DOHH2 (cell line): ENCODE data around the gene SHC3.

Experiments
- H3F3A ChIP-seq: fragments of 200-600 bp; sonication (generic), shearing (Covaris generic); 2 replicates; pipeline ENCODE4 v1.6.0; 2016; ENCODE audit warnings: antibody characterized with exemption, mild to moderate bottlenecking; ENCODE audit not compliant: control insufficient read depth, insufficient read depth
- H3K27ac ChIP-seq: fragments of 200-600 bp; sonication (generic); 2 replicates; pipeline ENCODE4 v1.5.1; 2014; ENCODE audit warnings: low read depth, mild to moderate bottlenecking, low read length, moderate library complexity
- H3K27me3 ChIP-seq: fragments of 200-600 bp; sonication (generic); 2 replicates; pipeline ENCODE4 v1.6.1; 2014; ENCODE audit warnings: mild to moderate bottlenecking, low read length, mixed read lengths; ENCODE audit not compliant: control insufficient read depth
- H3K36me3 ChIP-seq: fragments of 200-600 bp; sonication (generic); 2 replicates; pipeline ENCODE4 v1.6.1; 2014; ENCODE audit warnings: mild to moderate bottlenecking, low read length, moderate library complexity, mixed read lengths; ENCODE audit not compliant: control insufficient read depth
- H3K4me1 ChIP-seq: fragments of 200-600 bp; sonication (generic); 2 replicates; pipeline ENCODE4 v1.6.1; 2014; ENCODE audit warnings: mild to moderate bottlenecking, low read length, mixed read lengths; ENCODE audit not compliant: control insufficient read depth
- H3K4me2 ChIP-seq: fragments of 200-600 bp; sonication (generic); 2 replicates; pipeline ENCODE4 v1.6.0; 2014; ENCODE audit warnings: mild to moderate bottlenecking, low read length, moderate library complexity
- H3K4me3 ChIP-seq: fragments of 200-600 bp; sonication (generic); 2 replicates; pipeline ENCODE4 v1.5.1; 2014; ENCODE audit warnings: mild to moderate bottlenecking, low read length, mixed read lengths
- H3K79me2 ChIP-seq: fragments of 200-600 bp; sonication (generic); 2 replicates; pipeline ENCODE4 v1.6.1; 2014; ENCODE audit warnings: mild to moderate bottlenecking, low read length, mixed read lengths; ENCODE audit not compliant: control insufficient read depth
- H3K9me2 ChIP-seq: fragments of 200-600 bp; sonication (generic); replicated peaks from 2 replicates; pipeline ENCODE4 v1.6.1; 2014; ENCODE audit warnings: mild to moderate bottlenecking, low read length, mixed read lengths; ENCODE audit not compliant: control insufficient read depth
- H3K9me3 ChIP-seq: fragments of 200-600 bp; sonication (generic); 2 replicates; pipeline ENCODE4 v1.6.1; 2014; ENCODE audit warnings: antibody characterized with exemption, low read length, mixed read lengths; ENCODE audit not compliant: control insufficient read depth, insufficient read depth
- H4K20me1 ChIP-seq: fragments of 200-600 bp; sonication (generic); 2 replicates; pipeline ENCODE4 v1.6.0; 2014; ENCODE audit warnings: low read depth, mild to moderate bottlenecking, antibody characterized with exemption, low read length, moderate library complexity; ENCODE audit not compliant: control insufficient read depth, insufficient read depth
- EZH2phosphoT487 ChIP-seq: fragments of 200-600 bp; sonication (generic); IDR thresholded peaks from 2 replicates; pipeline ENCODE4 v1.6.1; 2017; ENCODE audit warnings: borderline replicate concordance, mild to moderate bottlenecking, antibody characterized with exemption, low read length, moderate library complexity, mixed read lengths
- TF ChIP-seq, protein P1 (sequence below): fragments of 200-600 bp; sonication (generic); IDR thresholded peaks from one replicate; pipeline ENCODE4 v1.5.1; 2014; ENCODE audit warnings: antibody characterized with exemption, mild to moderate bottlenecking, low read depth, low read length; ENCODE audit not compliant: poor library complexity, severe bottlenecking

The SHC3 gene

DNA sequence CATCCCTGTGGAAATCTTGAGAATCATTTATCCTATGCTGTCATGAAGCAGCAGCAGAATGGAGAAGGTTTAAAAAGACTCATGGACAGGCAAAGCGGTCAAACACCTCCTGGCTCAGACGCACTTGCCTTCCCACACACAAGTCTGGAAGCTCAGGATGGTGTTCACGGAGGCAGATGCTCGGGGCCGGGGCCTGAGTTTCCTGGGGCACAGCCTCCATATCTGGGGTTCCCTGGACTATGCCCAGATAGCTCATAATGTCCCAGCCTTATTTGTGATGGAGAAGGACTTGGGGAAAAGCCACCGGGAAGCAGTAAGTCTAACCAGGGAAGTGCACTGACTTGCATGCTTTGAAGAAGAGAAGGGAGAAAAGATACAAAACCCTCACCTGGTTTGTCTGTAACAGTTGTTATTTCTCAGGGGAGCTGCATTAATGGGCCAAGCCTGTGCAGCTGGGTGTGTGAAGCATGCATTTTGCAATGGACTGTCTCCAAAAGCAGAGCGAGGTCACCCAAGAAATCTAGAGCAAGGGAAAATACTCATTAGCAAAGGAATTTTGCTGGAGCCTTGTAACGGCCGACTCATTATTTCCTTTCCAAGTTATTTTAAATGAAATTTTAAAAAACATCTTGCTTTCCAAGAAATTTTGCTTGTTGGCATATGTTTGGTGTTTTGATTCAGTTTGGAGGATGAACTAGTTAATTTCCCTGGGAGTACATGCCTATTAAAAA is 184.0 kb downstream of the SHC3 start:
- no peaks in the 10 kb centered on the region for H3K9me2 ChIP-seq
- H3K4me1 ChIP-seq: no peaks in the 10 kb centered on the region
- no peaks in the 10 kb centered on the region for H3K27me3 ChIP-seq
- no peaks in the 10 kb centered on the region for H3K36me3 ChIP-seq
- no peak overlapping the region for H3K4me3 ChIP-seq
- no peak overlapping the region for H3K27ac ChIP-seq
- H3F3A ChIP-seq: no peaks in the 10 kb centered on the region
- TF ChIP-seq, protein P1, sequence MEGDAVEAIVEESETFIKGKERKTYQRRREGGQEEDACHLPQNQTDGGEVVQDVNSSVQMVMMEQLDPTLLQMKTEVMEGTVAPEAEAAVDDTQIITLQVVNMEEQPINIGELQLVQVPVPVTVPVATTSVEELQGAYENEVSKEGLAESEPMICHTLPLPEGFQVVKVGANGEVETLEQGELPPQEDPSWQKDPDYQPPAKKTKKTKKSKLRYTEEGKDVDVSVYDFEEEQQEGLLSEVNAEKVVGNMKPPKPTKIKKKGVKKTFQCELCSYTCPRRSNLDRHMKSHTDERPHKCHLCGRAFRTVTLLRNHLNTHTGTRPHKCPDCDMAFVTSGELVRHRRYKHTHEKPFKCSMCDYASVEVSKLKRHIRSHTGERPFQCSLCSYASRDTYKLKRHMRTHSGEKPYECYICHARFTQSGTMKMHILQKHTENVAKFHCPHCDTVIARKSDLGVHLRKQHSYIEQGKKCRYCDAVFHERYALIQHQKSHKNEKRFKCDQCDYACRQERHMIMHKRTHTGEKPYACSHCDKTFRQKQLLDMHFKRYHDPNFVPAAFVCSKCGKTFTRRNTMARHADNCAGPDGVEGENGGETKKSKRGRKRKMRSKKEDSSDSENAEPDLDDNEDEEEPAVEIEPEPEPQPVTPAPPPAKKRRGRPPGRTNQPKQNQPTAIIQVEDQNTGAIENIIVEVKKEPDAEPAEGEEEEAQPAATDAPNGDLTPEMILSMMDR: no peak
- no peaks in the 10 kb centered on the region for H4K20me1 ChIP-seq
- H3K4me2 ChIP-seq: no peak overlapping the region
- H3K79me2 ChIP-seq: no peaks in the 10 kb centered on the region
- H3K9me3 ChIP-seq: no peaks in the 10 kb centered on the region

DNA sequence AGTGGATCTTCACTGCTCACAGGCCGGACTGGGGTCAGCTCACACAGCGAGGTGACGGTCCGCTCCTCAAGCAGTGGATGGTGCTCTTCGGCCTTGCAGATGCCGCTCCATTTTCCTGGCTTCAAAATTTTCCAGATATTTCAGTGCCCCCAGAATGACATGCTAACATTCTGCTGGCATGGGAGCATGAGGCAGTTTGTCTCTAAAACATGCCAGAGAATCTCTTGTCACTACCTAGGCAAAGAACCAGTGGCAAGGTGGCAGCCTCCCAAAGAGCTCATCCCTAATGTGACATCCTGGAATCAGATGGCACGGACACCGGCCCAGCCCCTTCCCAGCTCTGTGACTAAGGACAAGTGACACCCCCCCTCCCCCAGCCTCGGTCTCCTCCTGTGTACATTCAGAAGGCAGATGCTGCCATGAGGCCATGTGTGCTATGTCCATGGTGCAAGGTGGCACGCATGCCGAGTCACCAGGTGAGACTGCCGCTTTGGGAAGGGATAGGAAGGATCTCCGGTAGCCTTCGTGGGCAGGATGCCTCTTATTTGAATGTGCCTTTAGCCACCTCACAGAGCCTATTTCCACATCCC is 184.7 kb downstream of the SHC3 start:
- no peak for TF ChIP-seq EZH2phosphoT487
- TF ChIP-seq, protein P1: no peak
- no peak overlapping the region for H3K4me2 ChIP-seq

DNA sequence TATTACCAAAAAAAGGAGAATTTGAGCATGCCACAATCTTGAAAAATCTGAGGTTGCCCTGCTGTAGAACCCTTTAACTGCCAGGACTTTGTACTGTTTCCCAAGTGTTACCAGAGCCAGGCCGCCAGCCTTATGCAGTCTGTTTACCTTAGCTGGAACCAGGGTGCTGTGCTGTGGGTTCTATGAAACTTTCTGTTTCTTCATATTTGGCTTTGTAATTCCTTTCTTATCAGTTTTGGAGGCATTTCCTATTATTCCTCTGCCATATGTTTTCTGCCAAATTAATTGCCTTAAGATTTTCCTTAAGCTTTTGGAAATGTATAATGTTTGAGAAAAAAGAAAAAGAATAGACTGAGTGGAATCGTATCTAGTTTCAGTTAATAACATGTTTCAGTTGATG is 185.3 kb downstream of the SHC3 start:
- no peak overlapping the region for H3K4me3 ChIP-seq
- no peaks in the 10 kb centered on the region for H3K36me3 ChIP-seq
- no peaks in the 10 kb centered on the region for H3K27me3 ChIP-seq
- H3K9me3 ChIP-seq: no peaks in the 10 kb centered on the region
- H4K20me1 ChIP-seq: no peaks in the 10 kb centered on the region
- no peak for TF ChIP-seq EZH2phosphoT487
- TF ChIP-seq, protein P1: no peak
- H3K27ac ChIP-seq: no peak overlapping the region
- no peak overlapping the region for H3K4me2 ChIP-seq
- H3K79me2 ChIP-seq: no peaks in the 10 kb centered on the region
- no peaks in the 10 kb centered on the region for H3F3A ChIP-seq
- no peaks in the 10 kb centered on the region for H3K4me1 ChIP-seq
- no peaks in the 10 kb centered on the region for H3K9me2 ChIP-seq

More for the DNA sequence above, 184.7 kb downstream of the SHC3 start:
- H4K20me1 ChIP-seq: no peaks in the 10 kb centered on the region
- no peak overlapping the region for H3K27ac ChIP-seq
- no peaks in the 10 kb centered on the region for H3K9me2 ChIP-seq
- H3K36me3 ChIP-seq: no peaks in the 10 kb centered on the region
- no peaks in the 10 kb centered on the region for H3K27me3 ChIP-seq
- no peaks in the 10 kb centered on the region for H3K4me1 ChIP-seq
- no peaks in the 10 kb centered on the region for H3K9me3 ChIP-seq
- H3F3A ChIP-seq: no peaks in the 10 kb centered on the region
- no peak overlapping the region for H3K4me3 ChIP-seq
- no peaks in the 10 kb centered on the region for H3K79me2 ChIP-seq
